HG02588 (cell line): ENCODE measurements around the gene GPATCH3.
"Not testable (repeated sequence)": the region's sequence is repeated elsewhere in the genome, so short reads cannot be mapped to it uniquely, and the experiment has no call there.

Experiments used
- ATAC-seq: cut with Tn5 transposase; IDR thresholded peaks from one replicate; pipeline ENCODE4 v1.9.1; 2021; ENCODE audit warnings: mild to moderate bottlenecking, moderate library complexity; ENCODE audit not compliant: unreplicated experiment

Gene GPATCH3

DNA sequence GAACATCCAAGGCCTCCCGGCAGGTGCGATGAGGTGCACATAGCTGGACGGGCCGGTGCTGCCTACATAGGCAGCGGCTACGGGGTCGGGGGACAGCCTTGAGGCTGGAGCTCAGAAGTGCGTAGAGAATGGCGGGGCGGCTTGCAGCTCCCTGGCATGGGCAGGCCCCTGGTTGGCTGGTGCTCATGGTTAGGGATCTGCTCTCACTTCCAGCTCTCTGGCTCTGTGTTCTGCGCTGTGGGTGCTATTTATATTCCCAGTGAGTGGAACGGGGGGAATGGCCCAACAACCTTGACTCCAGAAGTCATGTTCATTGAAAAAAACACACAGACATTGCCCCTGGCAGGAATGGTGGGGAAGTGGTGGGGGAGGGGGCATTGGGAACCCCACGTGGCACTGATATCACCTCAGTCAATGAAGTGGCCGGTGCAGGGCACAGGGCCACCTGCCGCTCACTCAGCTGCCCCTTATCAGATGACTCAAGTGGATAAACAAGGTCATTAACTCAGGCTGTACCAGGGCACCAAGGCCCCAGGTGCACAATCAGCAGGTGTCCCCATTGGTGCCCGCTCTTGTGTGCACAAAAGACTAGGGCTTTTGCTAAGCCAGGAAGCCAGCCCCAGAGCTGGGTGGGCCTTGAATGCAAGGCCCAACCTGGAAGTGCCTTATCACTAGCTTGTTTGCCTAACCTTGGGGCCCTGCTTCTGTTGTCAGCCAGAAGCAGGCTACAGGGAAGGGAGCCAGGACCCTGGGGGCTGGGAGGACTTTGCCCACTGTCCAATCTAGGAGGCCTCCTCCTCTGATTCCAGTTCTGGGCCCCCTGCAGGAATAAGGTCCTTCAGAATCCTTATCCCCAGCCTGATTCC, 13.7 kb upstream of the GPATCH3 start, which contains the start of gene NR0B2:
NR0B2 (minus strand) TSS at position 222 of the 866 bp plus-strand sequence; CDS start at position 187, 35 bp downstream.
- no peak for ATAC-seq

DNA sequence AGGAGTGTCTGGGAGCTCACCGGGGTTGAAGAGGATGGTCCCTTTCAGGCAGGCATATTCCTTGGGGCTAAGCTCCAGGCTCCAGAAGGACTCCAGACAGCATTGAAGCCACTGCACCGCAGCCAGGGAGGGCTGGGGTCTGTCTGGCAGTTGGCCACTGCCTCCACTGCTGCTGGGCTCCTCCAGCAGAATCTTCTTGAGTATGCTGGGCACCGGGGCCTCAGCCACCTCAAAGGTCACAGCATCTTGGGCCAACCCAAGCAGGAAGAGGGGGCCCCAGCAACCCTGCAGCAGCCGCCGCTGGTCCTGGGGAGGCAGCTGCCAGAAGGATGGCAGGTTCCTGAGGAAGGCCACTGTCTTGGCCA, 13.1 kb upstream of the GPATCH3 start:
- ATAC-seq, result no peak

DNA sequence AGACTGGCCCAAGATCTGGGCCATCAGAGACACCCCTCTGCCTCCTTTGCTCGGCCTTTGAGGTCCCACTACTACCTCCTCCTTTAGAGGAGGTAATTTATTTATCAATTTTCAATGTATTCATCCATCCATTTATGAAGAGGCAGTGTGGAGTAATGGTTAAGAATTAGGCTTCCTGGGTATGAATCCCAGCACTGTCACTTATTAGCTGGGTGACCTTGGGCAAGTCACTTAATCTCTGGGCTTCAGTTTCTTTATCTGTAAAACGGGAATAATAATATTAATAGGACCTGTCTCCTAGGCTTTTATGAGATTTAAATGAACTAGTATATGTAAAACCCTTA, 11.9 kb upstream of the GPATCH3 start:
- no peak for ATAC-seq

DNA sequence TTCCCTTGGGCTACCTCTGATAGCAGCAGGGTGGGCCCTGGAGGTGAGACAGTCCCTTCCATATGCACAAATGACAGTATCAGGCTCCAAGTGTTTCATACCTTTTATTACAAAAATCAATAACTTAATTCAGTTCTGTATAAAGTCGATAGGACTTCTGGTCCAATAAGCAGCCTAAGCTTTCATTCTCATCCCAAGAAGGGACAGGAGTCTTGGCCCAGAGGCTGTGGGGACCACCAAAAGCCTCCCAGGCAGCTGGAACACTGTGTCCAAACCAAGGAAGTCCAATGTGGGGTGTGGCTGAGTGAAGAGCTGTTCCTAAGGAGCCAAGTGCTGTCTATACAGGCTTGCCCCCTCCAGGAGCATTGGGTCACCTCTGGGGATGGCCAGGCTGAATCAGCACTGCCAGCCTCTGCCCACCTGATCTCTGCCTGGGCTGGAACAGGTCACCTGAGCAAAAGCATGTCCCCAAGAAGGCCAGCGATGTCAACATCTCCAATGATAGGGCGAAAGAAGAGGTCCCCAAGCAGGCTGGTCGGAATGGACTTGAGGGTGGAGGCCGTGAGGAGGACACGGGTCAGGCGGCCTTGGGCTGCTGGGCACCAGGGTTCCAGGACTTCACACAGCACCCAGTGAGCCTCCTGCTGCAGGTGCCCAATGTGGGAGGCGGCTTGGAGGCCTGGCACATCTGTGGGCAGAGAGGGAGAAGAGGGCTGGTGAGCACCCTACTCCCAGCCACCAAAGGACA, 11.3 kb upstream of the GPATCH3 start:
- no peak for ATAC-seq

DNA sequence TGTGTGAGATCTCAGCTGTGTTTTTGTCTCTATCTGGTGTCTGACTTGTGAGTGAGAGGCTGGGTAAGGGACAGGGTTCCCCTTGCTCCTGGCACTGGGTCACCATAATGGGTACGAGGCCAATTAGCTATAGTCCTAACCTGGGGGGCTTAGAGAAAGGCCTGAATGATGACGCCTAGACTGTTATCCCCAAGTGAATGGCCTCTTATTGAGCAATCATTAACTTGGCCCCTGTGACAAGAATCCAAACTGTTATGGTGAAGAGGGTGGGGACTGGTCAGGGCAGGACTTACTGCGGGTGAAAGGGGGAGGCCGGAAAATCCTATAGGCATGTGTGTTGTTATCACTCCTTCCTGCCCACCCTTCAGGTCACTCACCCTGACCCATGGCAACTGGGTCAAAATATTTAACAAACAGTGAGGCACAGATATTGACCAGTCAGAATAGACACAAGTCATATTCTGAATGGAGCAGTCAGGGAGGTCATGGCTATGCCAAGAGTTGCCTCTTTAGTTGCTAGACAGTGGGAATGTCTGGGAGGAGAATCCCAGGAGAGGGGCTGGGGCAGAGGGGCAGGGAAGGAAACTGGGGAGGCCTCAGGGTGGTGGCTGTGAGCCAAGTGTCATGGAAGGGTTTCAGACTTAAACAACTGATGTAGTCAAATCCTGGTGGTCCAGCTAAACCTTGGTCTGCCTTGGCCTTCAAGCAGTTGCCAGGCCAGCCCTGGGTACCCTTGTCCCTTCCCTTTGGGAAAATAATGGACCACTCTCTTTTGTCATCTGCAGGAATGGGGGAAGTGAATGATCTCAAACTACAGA, 10.3 kb upstream of the GPATCH3 start:
- no peak for ATAC-seq

DNA sequence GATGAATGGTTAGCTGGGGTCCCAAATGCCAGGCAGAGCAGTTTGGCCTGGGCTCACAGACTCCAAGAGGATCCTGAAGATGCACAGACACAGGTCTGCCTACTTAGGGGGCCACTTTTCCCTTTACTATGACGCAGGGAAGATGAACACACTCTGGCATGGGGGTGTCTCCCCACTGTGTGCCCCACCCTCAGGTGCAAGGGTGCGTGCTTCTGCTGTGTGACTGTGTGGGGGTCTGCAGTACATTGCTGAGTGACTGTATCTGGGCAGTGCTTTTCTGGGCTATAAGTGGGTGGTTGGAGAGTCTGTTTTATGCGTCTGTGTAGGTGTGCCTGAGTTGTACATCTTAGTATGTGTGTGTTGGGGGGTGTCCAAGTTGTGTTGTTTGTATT, 9.7 kb upstream of the GPATCH3 start:
- no peak for ATAC-seq

DNA sequence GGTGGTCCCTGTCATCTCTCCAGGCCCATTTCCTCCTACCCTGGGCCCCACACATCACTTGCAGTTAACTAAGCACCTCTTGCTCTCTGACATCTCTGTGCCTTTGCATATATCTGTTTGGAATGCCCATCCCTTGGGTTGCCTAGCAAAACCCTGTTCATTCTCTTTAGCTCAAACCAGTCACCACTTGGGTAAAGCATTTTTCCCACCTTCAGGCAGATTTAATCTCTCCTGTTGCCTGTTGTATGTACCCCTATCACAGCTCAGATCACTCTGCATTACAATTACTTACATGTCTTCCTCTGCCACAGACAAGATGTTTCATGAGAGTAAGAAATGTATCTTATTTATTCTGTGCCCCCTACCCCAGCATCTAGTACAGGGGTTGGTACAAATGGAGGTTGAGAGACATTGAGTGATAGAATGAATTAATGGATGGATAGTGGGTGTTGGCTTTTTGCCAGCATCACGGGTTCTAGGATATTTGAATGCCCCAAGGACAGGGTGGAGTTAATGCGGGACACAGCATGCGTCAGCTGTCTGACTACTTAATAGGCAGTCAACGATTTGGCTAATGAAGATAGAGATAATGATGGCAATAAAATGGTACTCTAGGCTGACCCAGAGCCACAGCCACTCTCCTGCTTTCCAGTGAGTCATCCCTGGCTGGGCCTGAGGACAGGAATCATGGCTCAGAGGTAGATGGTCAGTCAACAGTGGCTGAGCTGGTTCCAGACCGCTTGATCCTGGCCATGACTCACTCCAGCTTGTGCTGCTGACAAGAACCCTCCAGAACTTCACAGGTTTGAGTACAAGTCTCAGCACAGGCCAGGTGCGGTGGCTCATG, 7.0 kb upstream of the GPATCH3 start:
- no peak for ATAC-seq

DNA sequence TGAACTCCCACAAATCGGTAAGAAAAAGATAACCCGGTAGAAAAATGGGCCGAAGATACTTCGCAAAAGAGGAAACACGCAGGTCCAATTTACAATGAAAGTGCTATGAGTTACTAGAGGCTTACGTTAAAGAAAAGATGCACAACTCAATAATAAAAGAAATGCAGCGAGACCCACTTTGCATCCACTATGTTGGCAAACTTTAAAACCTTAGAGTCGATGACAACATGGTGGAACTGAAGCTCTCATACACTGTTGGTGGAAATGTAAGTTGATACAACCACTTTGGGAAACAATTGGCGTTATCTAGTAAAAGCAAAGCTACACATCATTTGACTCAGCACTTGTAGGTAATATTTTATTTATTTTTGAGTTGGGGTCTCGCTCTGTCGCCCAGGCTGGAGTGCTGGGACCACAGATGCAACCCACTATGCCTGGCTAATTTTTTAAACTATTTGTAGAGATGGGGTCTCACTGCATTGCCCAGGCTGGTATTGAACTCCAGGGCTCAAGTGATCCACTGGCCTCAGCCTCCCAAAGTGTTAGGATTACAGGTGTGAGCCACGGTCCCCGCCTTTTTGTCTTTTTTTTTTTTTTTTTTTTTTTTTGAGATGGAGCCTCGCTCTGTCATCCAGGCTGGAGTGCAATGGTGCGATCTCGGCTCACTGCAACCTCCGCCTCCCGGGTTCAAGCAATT, 696 bp upstream of the GPATCH3 start:
- no peak for ATAC-seq

DNA sequence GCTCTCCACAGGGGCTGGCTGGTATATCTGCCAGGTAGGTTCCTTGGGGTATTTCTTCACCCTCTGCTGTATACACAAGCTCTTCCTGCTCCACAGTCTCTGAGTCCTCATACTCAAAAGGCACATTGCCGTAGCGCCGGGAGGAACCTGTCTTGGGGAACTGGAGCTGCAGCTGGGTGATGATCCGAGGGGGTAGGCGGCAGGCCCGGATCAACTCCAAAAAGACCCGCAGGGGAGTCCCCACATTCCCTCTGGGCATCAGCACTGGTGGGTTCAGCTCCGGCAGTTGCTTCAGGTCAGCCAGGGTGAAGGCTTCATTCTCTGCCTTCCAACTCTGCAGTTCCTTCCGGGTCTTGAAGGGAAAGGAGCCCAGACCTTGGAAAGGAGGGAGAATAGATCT, 2.9 kb downstream of the GPATCH3 start:
- no peak for ATAC-seq

DNA sequence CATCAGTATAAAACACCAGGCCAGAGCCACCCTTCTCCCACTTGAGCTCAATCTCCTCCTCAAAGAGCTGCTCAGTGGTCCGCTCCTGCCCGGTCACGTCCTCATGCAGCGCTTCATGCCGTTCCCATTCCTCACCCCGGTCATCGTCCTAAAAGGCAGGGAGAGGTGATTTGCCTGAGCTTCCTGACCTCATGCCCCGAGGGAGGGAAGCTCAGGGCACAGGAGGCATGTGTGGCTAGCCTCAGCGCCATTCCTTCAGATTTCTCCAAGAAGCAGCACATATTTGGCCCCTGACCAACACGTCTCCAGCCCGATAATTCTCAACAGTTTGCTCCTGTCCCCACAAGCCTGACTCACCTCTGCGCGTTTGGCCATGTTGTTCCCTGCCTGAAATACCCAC, 6.0 kb downstream of the GPATCH3 start:
- no peak for ATAC-seq

DNA sequence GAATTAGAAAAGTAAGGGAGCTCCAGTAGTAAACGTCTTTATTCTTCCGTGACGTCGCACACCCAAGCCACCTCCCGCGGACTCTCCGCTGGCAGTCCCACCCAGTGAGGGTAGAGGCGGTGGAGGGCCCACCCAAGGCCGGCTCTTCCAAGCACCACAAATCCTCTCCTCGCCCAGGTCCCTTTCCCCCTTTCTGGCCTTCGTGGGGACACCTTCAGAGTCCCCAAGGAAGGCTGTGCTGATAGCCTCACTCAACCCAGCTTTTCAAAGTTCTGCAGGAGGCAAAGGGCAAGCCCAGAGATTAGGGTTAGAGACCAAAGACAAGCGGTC, 9.8 kb downstream of the GPATCH3 start:
- ATAC-seq, result peak; percentile 24

DNA sequence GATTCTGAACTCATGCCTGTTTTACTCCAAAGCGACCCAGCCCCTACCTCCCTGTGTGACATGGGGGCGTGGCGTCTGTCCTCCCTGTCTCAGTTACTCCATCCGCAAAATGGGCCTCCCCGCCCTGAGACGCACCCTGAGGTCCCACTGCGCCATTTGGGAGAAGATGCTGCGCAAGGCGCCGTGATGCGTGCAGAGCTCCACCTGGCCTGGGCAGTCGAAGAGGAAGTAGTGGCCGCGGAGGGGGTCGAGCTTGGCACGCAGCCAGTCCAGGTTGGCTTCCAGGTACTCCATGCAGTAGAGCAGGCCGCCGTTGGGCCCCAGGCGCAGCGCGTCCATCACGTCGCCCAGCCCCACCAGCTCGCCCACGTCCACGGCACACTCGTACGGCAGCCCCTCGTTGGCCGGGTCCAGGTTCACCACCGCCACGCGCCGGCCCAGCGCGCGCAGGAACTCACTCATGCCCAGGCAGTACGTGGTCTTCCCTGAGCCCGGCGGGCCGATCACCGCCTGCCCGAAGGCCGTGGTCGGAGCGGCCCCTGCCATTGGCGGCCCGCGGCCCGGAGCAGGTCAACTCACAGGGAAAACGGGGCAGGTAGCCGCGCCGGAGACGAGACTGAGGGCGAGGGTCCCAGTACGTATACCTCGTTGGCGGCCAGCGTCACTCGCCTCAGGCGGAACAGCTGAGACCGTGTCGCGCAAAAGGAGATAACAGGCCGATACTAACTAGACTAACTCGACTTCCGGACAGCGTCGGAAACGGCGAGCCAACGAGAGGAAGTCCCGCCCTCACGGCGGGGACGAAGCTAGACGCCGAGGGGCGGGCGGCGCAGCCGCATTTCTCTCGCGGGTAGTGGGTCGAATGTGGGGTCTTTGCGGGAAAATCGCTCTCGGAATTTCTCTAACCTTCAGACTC, 10.5 kb downstream of the GPATCH3 start, which contains the start of gene GPN2:
GPN2 (minus strand) TSS at position 733 of the 916 bp plus-strand sequence; CDS start at position 546, 187 bp downstream.
- peak; percentile 72 for ATAC-seq

DNA sequence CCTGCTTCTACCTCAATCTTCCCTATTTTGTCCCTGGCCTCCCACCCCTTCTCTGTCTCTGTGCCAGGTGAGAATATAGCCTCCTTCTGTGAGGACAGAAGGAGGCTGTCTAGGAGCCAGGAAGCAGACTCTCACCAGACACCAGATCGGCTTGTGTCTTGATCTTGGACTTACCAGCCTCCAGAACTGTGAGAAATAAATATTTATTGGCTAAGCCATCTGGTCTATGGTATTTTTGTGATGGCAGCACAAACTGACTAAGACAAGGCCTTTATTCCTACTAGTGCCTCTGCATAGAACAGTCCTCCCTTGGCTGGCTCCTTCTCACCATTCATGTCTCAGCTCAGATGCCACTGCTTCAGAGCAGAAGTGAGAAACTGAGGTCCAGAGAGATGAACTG, 12.0 kb downstream of the GPATCH3 start:
- ATAC-seq, result no peak

DNA sequence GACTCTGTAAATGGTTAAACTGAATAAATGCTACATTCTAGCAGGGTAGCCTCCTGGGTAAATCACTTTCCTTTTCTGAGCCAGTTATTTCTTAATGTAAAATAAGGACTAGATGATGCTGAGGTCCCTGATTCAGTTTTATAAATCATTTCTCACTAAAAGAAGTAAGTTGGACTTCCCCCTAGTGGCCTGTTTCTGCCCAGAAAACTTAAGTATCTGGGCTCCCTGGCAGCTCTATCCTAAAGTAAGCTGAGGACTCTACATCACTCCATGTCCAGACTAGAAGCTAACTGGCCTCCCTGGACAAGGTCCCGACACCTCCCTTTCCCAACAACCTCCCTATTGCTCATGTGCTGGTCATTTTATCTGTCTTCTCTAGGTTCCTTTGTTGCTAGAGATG, 13.1 kb downstream of the GPATCH3 start:
- ATAC-seq, result no peak

DNA sequence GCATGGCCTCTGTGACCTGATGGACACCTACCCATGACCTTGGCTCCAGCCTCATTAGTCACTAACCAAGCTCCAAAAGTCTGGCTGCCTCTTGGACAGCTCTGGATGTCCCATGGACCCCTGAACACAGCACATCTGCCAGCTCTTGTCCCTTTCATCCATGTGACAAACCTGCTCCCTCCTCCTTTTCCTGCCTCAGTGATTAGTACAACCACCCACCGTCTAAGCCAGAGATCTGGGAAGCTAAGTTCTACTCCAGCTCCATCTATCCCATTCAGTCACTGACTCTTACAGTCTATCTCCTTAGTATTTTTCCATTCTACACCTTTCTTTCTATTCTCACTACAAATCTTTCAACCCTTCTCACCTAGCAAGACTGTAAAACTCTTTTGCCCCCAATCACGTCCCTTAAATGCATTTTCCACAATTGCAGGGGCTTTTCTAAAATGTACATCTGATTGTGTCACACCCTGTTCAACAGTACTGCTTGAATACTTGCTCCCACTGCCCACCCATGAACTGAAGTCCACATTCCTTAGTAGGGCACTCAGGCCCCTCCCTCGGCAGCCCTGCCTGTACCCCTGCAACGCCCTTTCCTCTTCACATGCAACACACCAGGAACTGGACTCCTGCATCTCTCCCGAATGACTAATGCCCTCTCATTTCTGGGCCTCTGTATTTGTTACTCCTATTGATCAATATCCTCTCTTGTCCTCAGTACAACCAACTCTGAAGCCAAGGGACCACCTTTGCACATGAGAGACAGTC, 17.4 kb downstream of the GPATCH3 start:
- ATAC-seq, result no peak

DNA sequence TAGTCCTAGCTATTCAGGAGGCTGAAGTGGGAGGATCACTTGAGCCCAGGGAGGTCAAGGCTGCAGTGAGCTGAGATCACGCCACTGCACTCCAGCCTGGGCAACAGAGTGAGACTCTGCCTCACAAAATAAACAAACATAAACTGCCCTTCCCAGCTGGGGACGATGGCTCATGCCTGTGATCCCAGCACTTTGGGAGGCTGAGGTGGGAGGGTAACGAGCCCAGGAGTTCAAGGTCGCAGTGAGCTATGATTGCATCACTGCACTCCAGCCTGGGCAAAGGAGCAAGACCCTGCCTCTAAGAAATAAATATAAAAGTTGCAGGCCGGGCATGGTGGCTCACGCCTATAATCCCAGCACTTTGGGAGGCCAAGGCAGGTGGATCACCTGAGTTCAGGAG, 18.7 kb downstream of the GPATCH3 start:
- not testable (repeated sequence) for ATAC-seq

DNA sequence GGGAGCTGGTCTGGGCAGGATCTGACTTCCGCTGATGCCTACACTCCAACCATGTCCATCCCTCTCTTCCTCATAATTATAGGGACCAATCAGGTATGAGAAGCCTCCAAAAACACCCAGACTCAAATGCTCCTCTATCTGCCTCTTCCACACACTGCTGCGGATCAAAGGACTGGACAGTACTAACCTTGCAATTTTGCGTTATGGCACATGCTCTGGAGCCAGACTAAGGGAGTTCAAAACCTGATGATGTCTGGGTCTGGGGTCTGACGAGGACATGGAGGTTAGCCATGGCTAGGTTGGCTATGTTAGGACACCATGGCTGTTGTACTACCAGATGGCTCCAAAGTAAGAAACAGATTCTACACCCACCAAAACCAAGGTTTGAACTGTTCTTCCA, 20.5 kb downstream of the GPATCH3 start:
- no peak for ATAC-seq

DNA sequence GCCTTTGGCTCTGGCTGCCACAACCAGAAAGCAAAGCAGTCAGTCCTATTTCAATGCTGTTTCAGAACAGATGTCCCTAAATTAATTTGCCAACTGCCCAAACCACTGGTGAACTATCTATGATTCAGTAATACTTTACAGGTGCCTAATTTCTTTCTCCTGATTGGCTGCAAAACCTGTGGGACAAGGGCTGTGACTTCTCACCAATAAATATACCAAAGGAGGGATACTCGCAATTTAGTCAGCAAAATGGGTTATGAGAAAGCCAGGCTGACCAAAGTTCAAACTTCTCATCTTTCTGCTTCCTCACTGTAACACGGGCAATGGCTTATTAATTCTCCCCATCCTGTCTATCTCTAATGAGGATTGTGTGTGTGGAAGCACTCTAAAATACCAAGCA, 22.9 kb downstream of the GPATCH3 start:
- ATAC-seq, result no peak
